HUES64 (cell line): ENCODE results near the gene CENPP.

ENCODE experiments used
- H3K27ac ChIP-seq: 2 replicates; pipeline ENCODE4 v1.7.0; 2013; ENCODE audit warnings: low read depth, low read length, inconsistent platforms
- H3K27me3 ChIP-seq: 2 replicates; pipeline ENCODE4 v1.6.1; 2013; ENCODE audit warnings: mild to moderate bottlenecking, low read length; ENCODE audit not compliant: insufficient read depth
- H3K36me3 ChIP-seq: 2 replicates; pipeline ENCODE4 v1.6.1; 2013; ENCODE audit warnings: mild to moderate bottlenecking, low read length; ENCODE audit not compliant: insufficient read depth
- H3K4me1 ChIP-seq: 2 replicates; pipeline ENCODE4 v1.6.1; 2013; ENCODE audit warnings: mild to moderate bottlenecking, low read length, moderate library complexity; ENCODE audit not compliant: insufficient read depth
- H3K4me3 ChIP-seq: 2 replicates; pipeline ENCODE4 v1.5.1; 2013; ENCODE audit warnings: mild to moderate bottlenecking, low read length, moderate library complexity
- H3K9ac ChIP-seq: 2 replicates; pipeline ENCODE4 v1.6.1; 2013; ENCODE audit warnings: mild to moderate bottlenecking, low read depth, low read length
- H3K9me3 ChIP-seq: 2 replicates; pipeline ENCODE4 v1.6.1; 2013; ENCODE audit warnings: low read depth, low read length; ENCODE audit not compliant: insufficient read depth
- WGBS: fragments of 150-250, 120-280 bp; methylation state at CpG from one replicate; pipeline ENCODE4 v1.1.7; 2013; ENCODE audit warnings: missing lambda C conversion rate; 5-methylcytosine and 5-hydroxymethylcytosine counted together

CENPP gene

GRCh38 chr9:92645041-92645440, 319.3 kb downstream of the CENPP start:
- H3K27ac ChIP-seq, result no peak overlapping the region
- WGBS, result 96% methylated on average over 4 of the region's 4 CpGs
- no peaks in the 10 kb centered on the region for H3K27me3 ChIP-seq
- no peaks in the 10 kb centered on the region for H3K9me3 ChIP-seq
- H3K4me3 ChIP-seq, result no peak overlapping the region
- H3K36me3 ChIP-seq, result peaks cover 77% of the 10 kb centered on the region
- H3K9ac ChIP-seq, result no peak overlapping the region
- no peaks in the 10 kb centered on the region for H3K4me1 ChIP-seq

- Histone ChIP-seq H3K4me3 (no peak overlapping the region), H3K27me3 (no peaks in the 10 kb centered on the region), H3K4me1 (no peaks in the 10 kb centered on the region), H3K36me3 (peaks cover 68% of the 10 kb centered on the region), H3K9ac (no peak overlapping the region), H3K27ac (no peak overlapping the region), H3K9me3 (no peaks in the 10 kb centered on the region)
- 96% methylated on average over 10 of the region's 11 CpGs for WGBS
Observed at GRCh38 chr9:92647671-92648473, 322.1 kb downstream of the CENPP start.

- 93% methylated on average over 6 of the region's 6 CpGs for WGBS
- Histone ChIP-seq H3K27ac (no peak overlapping the region), H3K4me1 (no peaks in the 10 kb centered on the region), H3K4me3 (no peak overlapping the region), H3K9me3 (no peaks in the 10 kb centered on the region), H3K9ac (no peak overlapping the region), H3K27me3 (no peaks in the 10 kb centered on the region), H3K36me3 (peaks cover 62% of the 10 kb centered on the region)
Observed at GRCh38 chr9:92648474-92648971, 322.8 kb downstream of the CENPP start.

GRCh38 chr9:92649007-92649406, 323.3 kb downstream of the CENPP start:
- no peak overlapping the region for H3K27ac ChIP-seq
- H3K9ac ChIP-seq, result no peak overlapping the region
- H3K9me3 ChIP-seq, result no peaks in the 10 kb centered on the region
- H3K4me1 ChIP-seq, result no peaks in the 10 kb centered on the region
- no peak overlapping the region for H3K4me3 ChIP-seq
- WGBS, result 96% methylated on average over 5 of the region's 5 CpGs
- H3K27me3 ChIP-seq, result no peaks in the 10 kb centered on the region
- peaks cover 59% of the 10 kb centered on the region for H3K36me3 ChIP-seq

- WGBS, result 98% methylated on average over 6 of the region's 6 CpGs
- Histone ChIP-seq H3K27me3 (no peaks in the 10 kb centered on the region), H3K9ac (no peak overlapping the region), H3K4me1 (no peaks in the 10 kb centered on the region), H3K9me3 (no peaks in the 10 kb centered on the region), H3K4me3 (no peak overlapping the region), H3K27ac (no peak overlapping the region), H3K36me3 (peaks cover 46% of the 10 kb centered on the region)
Observed at GRCh38 chr9:92650296-92650695, 324.5 kb downstream of the CENPP start.

GRCh38 chr9:92650839-92651621, 325.3 kb downstream of the CENPP start:
- H3K27me3 ChIP-seq, result no peaks in the 10 kb centered on the region
- 93% methylated on average over 10 of the region's 10 CpGs for WGBS
- H3K4me3 ChIP-seq, result no peak overlapping the region
- H3K36me3 ChIP-seq, result peaks cover 40% of the 10 kb centered on the region
- H3K9me3 ChIP-seq, result no peaks in the 10 kb centered on the region
- H3K4me1 ChIP-seq, result no peaks in the 10 kb centered on the region
- no peak overlapping the region for H3K27ac ChIP-seq
- no peak overlapping the region for H3K9ac ChIP-seq

GRCh38 chr9:92652461-92652860, 326.7 kb downstream of the CENPP start:
- Histone ChIP-seq H3K36me3 (peaks cover 34% of the 10 kb centered on the region), H3K9me3 (no peaks in the 10 kb centered on the region), H3K27me3 (no peaks in the 10 kb centered on the region), H3K4me3 (no peak overlapping the region), H3K27ac (no peak overlapping the region), H3K4me1 (no peaks in the 10 kb centered on the region), H3K9ac (no peak overlapping the region)
- WGBS, result 73% methylated on average over 1 of the region's 1 CpG

GRCh38 chr9:92654481-92655301, 328.9 kb downstream of the CENPP start:
- WGBS, result 96% methylated on average over 19 of the region's 19 CpGs
- peaks cover 13% of the 10 kb centered on the region for H3K36me3 ChIP-seq
- no peak overlapping the region for H3K9ac ChIP-seq

GRCh38 chr9:92655366-92655765, 329.6 kb downstream of the CENPP start:
- Histone ChIP-seq H3K36me3 (peaks cover 13% of the 10 kb centered on the region), H3K9ac (no peak overlapping the region), H3K9me3 (no peaks in the 10 kb centered on the region), H3K27me3 (no peaks in the 10 kb centered on the region), H3K27ac (no peak overlapping the region), H3K4me3 (no peak overlapping the region), H3K4me1 (peaks cover 9% of the 10 kb centered on the region; the same call in 1 of the 2 replicates)
- WGBS, result 94% methylated on average over 7 of the region's 7 CpGs

More at GRCh38 chr9:92654481-92655301, 328.9 kb downstream of the CENPP start:
- Histone ChIP-seq H3K4me3 (no peak overlapping the region), H3K27ac (no peak overlapping the region), H3K4me1 (peaks cover 2% of the 10 kb centered on the region; the same call in 1 of the 2 replicates), H3K9me3 (no peaks in the 10 kb centered on the region), H3K27me3 (no peaks in the 10 kb centered on the region)

GRCh38 chr9:92655896-92656536, 330.3 kb downstream of the CENPP start:
- no peaks in the 10 kb centered on the region for H3K27me3 ChIP-seq
- H3K36me3 ChIP-seq, result peaks cover 13% of the 10 kb centered on the region
- H3K9ac ChIP-seq, result no peak overlapping the region
- WGBS, result 94% methylated on average over 9 of the region's 9 CpGs
- H3K9me3 ChIP-seq, result no peaks in the 10 kb centered on the region
- H3K27ac ChIP-seq, result no peak overlapping the region
- peaks cover 10% of the 10 kb centered on the region; the same call in 1 of the 2 replicates for H3K4me1 ChIP-seq
- H3K4me3 ChIP-seq, result no peak overlapping the region
